ENCODE results near the gene PRKCG. TPM values are rescaled to one million over a fixed set of nuclear protein-coding genes. Genes with fewer than 3 reads are reported as not detected.

PRKCG gene
- total RNA-seq, 2 experiments from 2014 or later, result not detected

DNA sequence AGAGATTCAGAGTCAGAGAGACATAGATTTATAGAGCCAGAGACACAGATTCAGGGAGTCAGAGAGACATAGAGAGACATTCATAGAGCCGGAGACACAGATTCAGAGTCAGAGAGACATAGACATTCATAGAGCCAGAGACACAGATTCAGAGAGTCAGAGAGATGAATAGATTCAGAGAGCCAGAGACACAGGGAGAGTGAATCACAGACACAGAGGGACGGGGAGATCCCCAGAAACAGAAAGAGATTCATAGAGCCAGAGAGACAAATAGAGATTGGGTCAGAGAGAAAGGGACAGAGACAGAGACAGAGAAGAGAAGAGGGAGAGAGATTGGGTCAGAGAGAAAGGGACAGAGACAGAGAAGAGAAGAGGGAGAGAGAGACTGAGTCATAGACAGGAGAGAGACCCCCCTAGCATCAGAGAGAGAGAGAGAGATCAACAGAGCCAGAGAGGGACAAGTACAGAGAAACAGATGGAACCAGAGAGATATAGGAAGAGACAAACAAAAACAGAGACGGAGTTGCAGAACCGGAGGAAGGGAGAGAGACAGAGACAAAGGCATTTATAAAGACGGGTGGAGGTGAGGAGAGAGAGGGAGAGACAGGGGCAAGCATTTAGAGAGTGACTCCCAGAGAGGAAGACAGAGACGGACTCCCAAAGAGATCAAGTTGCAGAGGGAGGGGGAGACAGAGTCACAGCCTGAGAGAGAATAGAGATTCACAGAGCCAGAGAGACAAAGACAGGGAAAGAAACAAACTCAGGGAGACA, 1.1 kb upstream of the PRKCG start:
- no peak overlapping the region for H3K4me3 ChIP-seq (ENCODE audit: low read depth, low read length, poor library complexity, severe bottlenecking)
- no peaks in the 10 kb centered on the region for H3K9me3 ChIP-seq (ENCODE audit: low read length)
- H3K27ac ChIP-seq (ENCODE audit: low read depth, low read length, poor library complexity, severe bottlenecking), result no peak overlapping the region
- ChIA-PET CTCF (ENCODE audit: unreplicated experiment) (no interaction called here), POLR2A (no interaction called here)
- no peak overlapping the region for H3K4me2 ChIP-seq (ENCODE audit: low read length)
- no peaks in the 10 kb centered on the region for H3K79me2 ChIP-seq (ENCODE audit: insufficient read depth, low read depth, low read length)
- no peak for TF ChIP-seq EZH2phosphoT487 (IDR thresholded peaks at IDR 0.05; ENCODE audit: borderline replicate concordance, low read depth, low read length)
- TF ChIP-seq, protein P1, sequence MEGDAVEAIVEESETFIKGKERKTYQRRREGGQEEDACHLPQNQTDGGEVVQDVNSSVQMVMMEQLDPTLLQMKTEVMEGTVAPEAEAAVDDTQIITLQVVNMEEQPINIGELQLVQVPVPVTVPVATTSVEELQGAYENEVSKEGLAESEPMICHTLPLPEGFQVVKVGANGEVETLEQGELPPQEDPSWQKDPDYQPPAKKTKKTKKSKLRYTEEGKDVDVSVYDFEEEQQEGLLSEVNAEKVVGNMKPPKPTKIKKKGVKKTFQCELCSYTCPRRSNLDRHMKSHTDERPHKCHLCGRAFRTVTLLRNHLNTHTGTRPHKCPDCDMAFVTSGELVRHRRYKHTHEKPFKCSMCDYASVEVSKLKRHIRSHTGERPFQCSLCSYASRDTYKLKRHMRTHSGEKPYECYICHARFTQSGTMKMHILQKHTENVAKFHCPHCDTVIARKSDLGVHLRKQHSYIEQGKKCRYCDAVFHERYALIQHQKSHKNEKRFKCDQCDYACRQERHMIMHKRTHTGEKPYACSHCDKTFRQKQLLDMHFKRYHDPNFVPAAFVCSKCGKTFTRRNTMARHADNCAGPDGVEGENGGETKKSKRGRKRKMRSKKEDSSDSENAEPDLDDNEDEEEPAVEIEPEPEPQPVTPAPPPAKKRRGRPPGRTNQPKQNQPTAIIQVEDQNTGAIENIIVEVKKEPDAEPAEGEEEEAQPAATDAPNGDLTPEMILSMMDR (conservative IDR thresholded peaks at IDR 0.05; ENCODE audit: low read length), result no peak
- H3K4me1 ChIP-seq (ENCODE audit: insufficient read depth, low read length, poor library complexity, severe bottlenecking), result peaks cover 3% of the 10 kb centered on the region
- H3K9me2 ChIP-seq (ENCODE audit: insufficient read depth, low read length), result no peaks in the 10 kb centered on the region
- H2AFZ ChIP-seq (ENCODE audit: low read length), result no peak overlapping the region
- no TSS peak for BruUV-seq (replicated peaks)
- H4K20me1 ChIP-seq (ENCODE audit: insufficient read depth, low read length), result no peaks in the 10 kb centered on the region
- intact Hi-C loops (cut with micrococcal nuclease; ENCODE audit: unreplicated experiment), result no loop called here
- DNase-seq (ENCODE audit: low spot score), result no peak
- H3K36me3 ChIP-seq (ENCODE audit: insufficient read depth, low read length), result no peaks in the 10 kb centered on the region

DNA sequence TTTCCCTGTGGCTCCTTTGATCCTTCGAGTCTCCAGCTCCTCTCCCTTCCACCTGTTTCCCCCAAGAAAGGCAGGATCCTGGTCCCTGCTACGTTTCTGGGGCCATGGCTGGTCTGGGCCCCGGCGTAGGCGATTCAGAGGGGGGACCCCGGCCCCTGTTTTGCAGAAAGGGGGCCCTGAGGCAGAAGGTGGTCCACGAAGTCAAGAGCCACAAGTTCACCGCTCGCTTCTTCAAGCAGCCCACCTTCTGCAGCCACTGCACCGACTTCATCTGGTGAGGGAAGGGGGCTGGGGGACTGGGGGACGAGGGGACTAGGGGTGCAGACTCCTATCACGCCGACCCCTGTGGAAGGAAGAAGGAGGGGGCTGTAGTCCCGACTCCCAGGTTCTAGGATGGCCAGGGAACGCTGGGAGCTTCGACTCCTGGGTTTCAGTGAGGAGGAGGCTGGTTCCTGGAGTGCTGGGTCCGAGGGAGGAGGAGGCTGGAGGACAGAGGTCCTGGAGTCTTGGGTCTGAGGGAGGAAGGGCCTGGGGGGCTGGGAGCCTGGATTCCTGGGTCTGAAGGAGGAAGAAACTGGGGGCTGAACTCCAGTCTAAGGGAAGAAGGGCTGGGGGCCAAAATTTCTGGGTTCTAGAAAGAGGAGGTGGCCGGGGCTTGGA, 524 bp downstream of the PRKCG start:
- DNase-seq (ENCODE audit: low spot score), result no peak
- Histone ChIP-seq H3K36me3 (ENCODE audit: insufficient read depth, low read length) (no peaks in the 10 kb centered on the region), H2AFZ (ENCODE audit: low read length) (no peak overlapping the region), H3K9me3 (ENCODE audit: low read length) (no peaks in the 10 kb centered on the region), H3K9me2 (ENCODE audit: insufficient read depth, low read length) (no peaks in the 10 kb centered on the region), H3K27ac (ENCODE audit: low read depth, low read length, poor library complexity, severe bottlenecking) (no peak overlapping the region), H3K4me3 (ENCODE audit: low read depth, low read length, poor library complexity, severe bottlenecking) (no peak overlapping the region), H3K4me1 (ENCODE audit: insufficient read depth, low read length, poor library complexity, severe bottlenecking) (peaks cover 3% of the 10 kb centered on the region), H4K20me1 (ENCODE audit: insufficient read depth, low read length) (no peaks in the 10 kb centered on the region), H3K79me2 (ENCODE audit: insufficient read depth, low read depth, low read length) (no peaks in the 10 kb centered on the region), H3K4me2 (ENCODE audit: low read length) (no peak overlapping the region)
- BruUV-seq (replicated peaks), result no TSS peak
- ChIA-PET CTCF (ENCODE audit: unreplicated experiment) (no interaction called here), POLR2A (no interaction called here)
- TF ChIP-seq, protein P1 (conservative IDR thresholded peaks at IDR 0.05; ENCODE audit: low read length), result no peak
- no peak for TF ChIP-seq EZH2phosphoT487 (IDR thresholded peaks at IDR 0.05; ENCODE audit: borderline replicate concordance, low read depth, low read length)
- intact Hi-C loops (cut with micrococcal nuclease; ENCODE audit: unreplicated experiment), result no loop called here

- H3K4me1 ChIP-seq (ENCODE audit: insufficient read depth, low read length, poor library complexity, severe bottlenecking), result peaks cover 3% of the 10 kb centered on the region
- intact Hi-C loops (cut with micrococcal nuclease; ENCODE audit: unreplicated experiment), result no loop called here
- CTCF ChIA-PET (ENCODE audit: unreplicated experiment), result no interaction called here
- no peak overlapping the region for H3K27ac ChIP-seq (ENCODE audit: low read depth, low read length, poor library complexity, severe bottlenecking)
- DNase-seq (ENCODE audit: low spot score), result no peak
- no peak overlapping the region for H3K4me2 ChIP-seq (ENCODE audit: low read length)
- H3K79me2 ChIP-seq (ENCODE audit: insufficient read depth, low read depth, low read length), result no peaks in the 10 kb centered on the region
- H4K20me1 ChIP-seq (ENCODE audit: insufficient read depth, low read length), result no peaks in the 10 kb centered on the region
- POLR2A ChIA-PET, result no interaction called here
- no peaks in the 10 kb centered on the region for H3K9me2 ChIP-seq (ENCODE audit: insufficient read depth, low read length)
- BruUV-seq (replicated peaks), result no TSS peak
- no peak overlapping the region for H3K4me3 ChIP-seq (ENCODE audit: low read depth, low read length, poor library complexity, severe bottlenecking)
- no peak overlapping the region for H2AFZ ChIP-seq (ENCODE audit: low read length)
- H3K9me3 ChIP-seq (ENCODE audit: low read length), result no peaks in the 10 kb centered on the region
- TF ChIP-seq EZH2phosphoT487 (IDR thresholded peaks at IDR 0.05; ENCODE audit: borderline replicate concordance, low read depth, low read length), result no peak
- TF ChIP-seq, protein P1 (conservative IDR thresholded peaks at IDR 0.05; ENCODE audit: low read length), result no peak
- H3K36me3 ChIP-seq (ENCODE audit: insufficient read depth, low read length), result no peaks in the 10 kb centered on the region
These were observed 1.2 kb downstream of the PRKCG start for GRCh38 chr19:53883231-53883661.
